Sigmoid colon (tissue), 7 donors: ENCODE results near the gene PRDX1. TPM values are rescaled to one million over a fixed set of nuclear protein-coding genes. Genes with fewer than 3 reads are reported as not detected.
A peak's percentile ranks its signal among the peaks of the same experiment; 100 is the strongest.

Experiments
- DNase-seq: peaks from one replicate; pipeline ENCODE4 v3.0.0-alpha.2; 2019
- H3K27ac ChIP-seq, 4 donors: fragments of 200-600 bp; sonication (generic); one replicate each; pipeline ENCODE4 v1.5.1; 2016 to 2019; ENCODE audit warnings: mild to moderate bottlenecking in 1 of 4
- H3K27me3 ChIP-seq, 3 donors: fragments of 200-600 bp; sonication (generic); one replicate each; pipeline ENCODE4 v1.5.1; 2019; ENCODE audit warnings: mild to moderate bottlenecking in 1 of 3
- H3K36me3 ChIP-seq, 4 donors: fragments of 200-600 bp; sonication (generic); one replicate each; pipeline ENCODE4 v1.5.1; 2016 to 2019
- H3K4me1 ChIP-seq, 4 donors: fragments of 200-600 bp; sonication (generic); one replicate each; pipeline ENCODE4 v1.5.1; 2017 to 2019
- H3K4me3 ChIP-seq, 4 donors: fragments of 200-600 bp; sonication (generic); one replicate each; pipeline ENCODE4 v1.5.1; 2017 to 2019; ENCODE audit warnings: mild to moderate bottlenecking in 2 of 4, moderate library complexity in 1 of 4
- H3K9me3 ChIP-seq, 4 donors: fragments of 200-600 bp in 3 of 4; sonication (generic) in 3 of 4; one replicate each; pipeline versions ENCODE4 v1.5.1 to v1.6.1; 2013 to 2019
- CTCF ChIP-seq, 4 experiments: fragments of 450-650 bp in 3 of 4; fragments of 200-600 bp in 1 of 4; IDR thresholded peaks; one replicate each; pipeline ENCODE4 v1.5.1; 2016 to 2019; ENCODE audit warnings: antibody characterized with exemption in 4 of 4, mild to moderate bottlenecking in 3 of 4, moderate library complexity in 2 of 4
- EP300 ChIP-seq, 4 donors: sonication (generic); formaldehyde crosslinking; IDR thresholded peaks; one replicate each; pipeline ENCODE4 v1.6.1; 2017; ENCODE audit warnings: antibody characterized with exemption in 4 of 4
- POLR2A ChIP-seq, 2 donors: fragments of 450-650 bp; IDR thresholded peaks; one replicate each; pipeline ENCODE4 v1.6.1; 2016; ENCODE audit warnings: antibody characterized with exemption in 2 of 2, mild to moderate bottlenecking in 2 of 2, moderate library complexity in 2 of 2
- POLR2AphosphoS5 ChIP-seq, 4 donors: sonication (generic); formaldehyde crosslinking; IDR thresholded peaks; one replicate each; pipeline ENCODE4 v1.6.1; 2017; ENCODE audit warnings: antibody characterized with exemption in 4 of 4
- WGBS, 2 donors: extraction: QIAGEN DNeasy Blood & Tissue Kit; methylation state at CpG; one replicate each; pipeline ENCODE4 v1.1.7; 2013; 5-methylcytosine and 5-hydroxymethylcytosine counted together
- intact Hi-C: fragments of 100-400 bp; cut with DNase I; formaldehyde crosslinking; loops from one replicate; pipeline ENCODE4 v1.15.1; 2023
- polyA plus RNA-seq, 3 donors: library from polyadenylated mRNA; stranded (reverse); fragments of 200-250 nt; gene quantifications; one replicate each; pipeline ENCODE4 v1.2.3, GENCODE V29; 2013
- total RNA-seq, 4 donors: library from RNA; depleted of rRNA; stranded (reverse); fragments of >200 nt; gene quantifications; one replicate each; pipeline ENCODE4 v1.1.0, GENCODE V29; 2016
- donor health status: healthy with polysubstance abuse.
- donor health status: Bipolar disorder and iron deficiency.
- donor health status: healthy.

Gene PRDX1
- total and polyA plus RNA-seq, 7 donors, result 169 to 661 (median 257) TPM

- H3K4me1 ChIP-seq, result peaks cover 0 to under 1% (median 0%) of the 10 kb centered on the region in 4 donors
- WGBS, 2 donors, result 49 to 51% methylated on average over 6 of the region's 6 CpGs
- intact Hi-C loops, result no loop called here
- no peak overlapping the region for H3K27ac ChIP-seq
- no peak for TF ChIP-seq CTCF (IDR thresholded peaks at IDR 0.05)
- TF ChIP-seq POLR2A (IDR thresholded peaks at IDR 0.05), result no peak
- no peak for TF ChIP-seq POLR2AphosphoS5 (IDR thresholded peaks at IDR 0.05)
- no peak for TF ChIP-seq EP300 (IDR thresholded peaks at IDR 0.05)
- H3K36me3 ChIP-seq, result no peaks in the 10 kb centered on the region
- H3K27me3 ChIP-seq, result no peaks in the 10 kb centered on the region
- no peak for DNase-seq
- H3K9me3 ChIP-seq, result no peaks in the 10 kb centered on the region
- no peak overlapping the region for H3K4me3 ChIP-seq
These were observed 23.4 kb upstream of the PRDX1 start for GRCh38 chr1:45545019-45545493.

GRCh38 chr1:45544530-45544929 lies 22.8 kb upstream of the PRDX1 start:
- WGBS, 2 donors, result 86 to 89% methylated on average over 4 of the region's 4 CpGs

GRCh38 chr1:45543581-45544417 lies 22.1 kb upstream of the PRDX1 start:
- Histone ChIP-seq H3K27ac (peak overlapping the region in 2 of 4 donors; percentile 43 to 46), H3K36me3 (no peaks in the 10 kb centered on the region), H3K4me1 (no peaks in the 10 kb centered on the region), H3K4me3 (no peak overlapping the region), H3K27me3 (no peaks in the 10 kb centered on the region), H3K9me3 (no peaks in the 10 kb centered on the region)
- TF ChIP-seq POLR2A (IDR thresholded peaks at IDR 0.05) (no peak), POLR2AphosphoS5 (IDR thresholded peaks at IDR 0.05) (peak in 1 of 4 donors; percentile 33), EP300 (IDR thresholded peaks at IDR 0.05) (no peak)
- WGBS, 2 donors, result 33 to 78% methylated on average over 8 of the region's 8 CpGs
- intact Hi-C loops, result no loop called here
- peak; percentile 76 for DNase-seq

More at GRCh38 chr1:45544530-45544929, 22.8 kb upstream of the PRDX1 start:
- H3K9me3 ChIP-seq, result no peaks in the 10 kb centered on the region
- intact Hi-C loops, result no loop called here
- no peaks in the 10 kb centered on the region for H3K4me1 ChIP-seq
- H3K27ac ChIP-seq, result no peak overlapping the region
- no peaks in the 10 kb centered on the region for H3K27me3 ChIP-seq
- TF ChIP-seq POLR2AphosphoS5 (IDR thresholded peaks at IDR 0.05), result no peak
- TF ChIP-seq POLR2A (IDR thresholded peaks at IDR 0.05), result no peak
- no peak for TF ChIP-seq EP300 (IDR thresholded peaks at IDR 0.05)
- TF ChIP-seq CTCF (IDR thresholded peaks at IDR 0.05), result no peak
- H3K4me3 ChIP-seq, result no peak overlapping the region
- no peak for DNase-seq
- no peaks in the 10 kb centered on the region for H3K36me3 ChIP-seq

- Histone ChIP-seq H3K9me3 (no peaks in the 10 kb centered on the region), H3K36me3 (no peaks in the 10 kb centered on the region), H3K4me1 (no peaks in the 10 kb centered on the region), H3K27ac (peak overlapping the region in 1 of 4 donors; percentile 37), H3K27me3 (no peaks in the 10 kb centered on the region), H3K4me3 (no peak overlapping the region)
- intact Hi-C loops, result no loop called here
- TF ChIP-seq CTCF (IDR thresholded peaks at IDR 0.05), result no peak
- no peak for TF ChIP-seq POLR2AphosphoS5 (IDR thresholded peaks at IDR 0.05)
- no peak for TF ChIP-seq POLR2A (IDR thresholded peaks at IDR 0.05)
- no peak for TF ChIP-seq EP300 (IDR thresholded peaks at IDR 0.05)
- DNase-seq, result no peak
- WGBS, 2 donors, result 21 to 52% methylated on average over 4 of the region's 4 CpGs
These were observed 20.9 kb upstream of the PRDX1 start for GRCh38 chr1:45542591-45542990.

- intact Hi-C loops, result no loop called here
- Histone ChIP-seq H3K9me3 (no peaks in the 10 kb centered on the region), H3K36me3 (no peaks in the 10 kb centered on the region), H3K27me3 (no peaks in the 10 kb centered on the region), H3K27ac (no peak overlapping the region), H3K4me3 (no peak overlapping the region), H3K4me1 (no peaks in the 10 kb centered on the region)
- no peak for DNase-seq
- TF ChIP-seq POLR2AphosphoS5 (IDR thresholded peaks at IDR 0.05), result no peak
- no peak for TF ChIP-seq CTCF (IDR thresholded peaks at IDR 0.05)
- no peak for TF ChIP-seq POLR2A (IDR thresholded peaks at IDR 0.05)
- TF ChIP-seq EP300 (IDR thresholded peaks at IDR 0.05), result no peak
- 92 to 94% methylated on average over 1 of the region's 1 CpG for WGBS, 2 donors
These were observed 19.5 kb upstream of the PRDX1 start for GRCh38 chr1:45541193-45541592.
